Natural killer cell (primary cell): Measurements from ENCODE around the gene CHID1. TPM values are rescaled to one million over a fixed set of nuclear protein-coding genes. Genes with fewer than 3 reads are reported as not detected.

Experiments used
- ATAC-seq, 3 donors: fragments of 150-1000 bp in 2 of 3; fragments of 200-7000 bp in 1 of 3; cut with Tn5 transposase; 1 replicate in 1 of 3; 2 replicates in 2 of 3; pipeline ENCODE4 v1.10.0; 2021; ENCODE audit warnings: mild to moderate bottlenecking in 2 of 3, moderate library complexity in 2 of 3
- DNase-seq, 2 donors: peaks; one replicate each; pipeline versions ENCODE4 v3.0.0 to v3.0.0-alpha.2; 2013 to 2021; ENCODE audit warnings: mixed read lengths in 1 of 2
- H3K27ac ChIP-seq: one replicate; pipeline ENCODE4 v1.5.1; 2013; ENCODE audit warnings: mild to moderate bottlenecking, low read length
- H3K27me3 ChIP-seq: one replicate; pipeline ENCODE4 v1.6.1; 2013; ENCODE audit warnings: low read length; ENCODE audit not compliant: control insufficient read depth, insufficient read depth
- H3K36me3 ChIP-seq: one replicate; pipeline ENCODE4 v1.6.1; 2013; ENCODE audit warnings: low read length; ENCODE audit not compliant: control insufficient read depth, insufficient read depth
- H3K4me1 ChIP-seq: one replicate; pipeline ENCODE4 v1.6.1; 2013; ENCODE audit warnings: low read length; ENCODE audit not compliant: control insufficient read depth, insufficient read depth
- H3K4me3 ChIP-seq: one replicate; pipeline ENCODE4 v1.5.1; 2013; ENCODE audit warnings: low read length
- H3K9me3 ChIP-seq: one replicate; pipeline ENCODE4 v1.6.1; 2013; ENCODE audit warnings: low read length; ENCODE audit not compliant: control insufficient read depth, insufficient read depth
- H3K27ac Mint-ChIP-seq, 2 donors: one replicate each; pipeline ENCODE4 v1.8.0; 2022; ENCODE audit warnings: mild to moderate bottlenecking in 2 of 2, mixed read lengths in 2 of 2, moderate library complexity in 1 of 2
- H3K27me3 Mint-ChIP-seq, 2 donors: one replicate each; pipeline ENCODE4 v1.8.0; 2022; ENCODE audit warnings: low read depth in 2 of 2, mixed read lengths in 2 of 2
- H3K36me3 Mint-ChIP-seq: one replicate; pipeline ENCODE4 v1.8.0; 2022; ENCODE audit warnings: mixed read lengths
- H3K4me1 Mint-ChIP-seq, 2 donors: one replicate each; pipeline ENCODE4 v1.8.0; 2022; ENCODE audit warnings: mixed read lengths in 2 of 2
- H3K4me3 Mint-ChIP-seq: one replicate; pipeline ENCODE4 v1.8.0; 2022; ENCODE audit warnings: mild to moderate bottlenecking, moderate library complexity, mixed read lengths
- H3K9me3 Mint-ChIP-seq, 2 donors: one replicate each; pipeline ENCODE4 v1.8.0; 2022; ENCODE audit warnings: mixed read lengths in 2 of 2
- WGBS: methylation state at CpG from one replicate; pipeline ENCODE4 v1.1.7; 2013; ENCODE audit warnings: missing lambda C conversion rate; ENCODE audit not compliant: insufficient coverage; 5-methylcytosine and 5-hydroxymethylcytosine counted together
- intact Hi-C: fragments of 100-400 bp; cut with micrococcal nuclease; formaldehyde crosslinking; loops from one replicate; pipeline ENCODE4 v1.14.2; 2022
- total RNA-seq, 4 donors: library from RNA; stranded (reverse); fragments of 120-200 nt in 1 of 4; gene quantifications; one replicate each; pipeline versions ENCODE4 v1.2.3 to v1.2.4, GENCODE V29; 2013 to 2022
- TF ChIP-seq, protein P1 (sequence below): fragments of 200-600 bp; IDR thresholded peaks from one replicate; pipeline ENCODE4 v1.8.0; 2022; ENCODE audit warnings: antibody characterized with exemption

CHID1 gene
- total RNA-seq, 3 donors from 2014 or later (not counting 1 experiment from before 2014, with no cell fraction given): 32.6 to 40.3 (median 33.2) TPM

DNA sequence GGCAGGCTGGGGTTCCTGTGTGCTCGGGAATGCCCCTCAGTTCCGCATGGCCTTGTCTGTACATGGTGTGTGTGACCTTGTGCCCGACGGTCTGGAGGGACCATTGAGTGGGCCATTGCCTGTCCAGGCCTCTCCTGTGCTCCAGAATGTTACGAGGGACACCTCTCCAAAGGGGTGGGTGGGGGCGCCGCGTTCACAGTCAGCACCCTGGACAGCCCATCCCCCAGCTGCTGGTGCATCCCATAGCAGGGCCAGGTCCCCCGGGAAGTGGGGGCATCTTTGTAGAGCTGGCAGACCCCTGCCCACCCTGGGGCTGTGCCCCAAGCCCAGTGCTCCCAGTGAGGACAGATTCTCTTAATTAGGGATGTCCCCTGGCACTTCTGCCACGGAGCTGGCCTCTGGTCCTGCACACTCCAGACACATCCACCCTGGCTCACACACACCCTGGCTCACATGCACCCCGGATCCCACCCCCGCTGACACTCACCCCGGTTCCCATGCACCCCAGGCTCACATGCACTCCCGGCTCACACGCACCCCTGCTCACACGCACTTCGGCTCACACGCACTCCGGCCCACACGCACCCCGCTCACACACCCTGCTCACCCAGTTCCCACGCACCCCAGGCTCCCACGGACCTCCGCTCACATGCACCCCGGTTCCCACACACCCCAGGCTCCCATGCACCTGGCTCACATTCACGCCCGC lies 52.4 kb downstream of the CHID1 start:
- Mint-ChIP-seq H3K27ac (peak overlapping the region in 1 of 2 donors; percentile 38), H3K4me3 (no peak overlapping the region), H3K9me3 (no peaks in the 10 kb centered on the region), H3K4me1 (peaks cover 7 to 12% of the 10 kb centered on the region in 2 donors), H3K27me3 (no peaks in the 10 kb centered on the region), H3K36me3 (no peaks in the 10 kb centered on the region)
- Histone ChIP-seq H3K4me1 (peaks cover 15% of the 10 kb centered on the region), H3K9me3 (no peaks in the 10 kb centered on the region), H3K27ac (no peak overlapping the region), H3K27me3 (no peaks in the 10 kb centered on the region), H3K4me3 (no peak overlapping the region), H3K36me3 (no peaks in the 10 kb centered on the region)
- TF ChIP-seq, protein P1, sequence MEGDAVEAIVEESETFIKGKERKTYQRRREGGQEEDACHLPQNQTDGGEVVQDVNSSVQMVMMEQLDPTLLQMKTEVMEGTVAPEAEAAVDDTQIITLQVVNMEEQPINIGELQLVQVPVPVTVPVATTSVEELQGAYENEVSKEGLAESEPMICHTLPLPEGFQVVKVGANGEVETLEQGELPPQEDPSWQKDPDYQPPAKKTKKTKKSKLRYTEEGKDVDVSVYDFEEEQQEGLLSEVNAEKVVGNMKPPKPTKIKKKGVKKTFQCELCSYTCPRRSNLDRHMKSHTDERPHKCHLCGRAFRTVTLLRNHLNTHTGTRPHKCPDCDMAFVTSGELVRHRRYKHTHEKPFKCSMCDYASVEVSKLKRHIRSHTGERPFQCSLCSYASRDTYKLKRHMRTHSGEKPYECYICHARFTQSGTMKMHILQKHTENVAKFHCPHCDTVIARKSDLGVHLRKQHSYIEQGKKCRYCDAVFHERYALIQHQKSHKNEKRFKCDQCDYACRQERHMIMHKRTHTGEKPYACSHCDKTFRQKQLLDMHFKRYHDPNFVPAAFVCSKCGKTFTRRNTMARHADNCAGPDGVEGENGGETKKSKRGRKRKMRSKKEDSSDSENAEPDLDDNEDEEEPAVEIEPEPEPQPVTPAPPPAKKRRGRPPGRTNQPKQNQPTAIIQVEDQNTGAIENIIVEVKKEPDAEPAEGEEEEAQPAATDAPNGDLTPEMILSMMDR: no peak
- DNase-seq (no peak), ATAC-seq (no peak)
- 92% methylated on average over 27 of the region's 27 CpGs for WGBS
- intact Hi-C loops: no loop called here

DNA sequence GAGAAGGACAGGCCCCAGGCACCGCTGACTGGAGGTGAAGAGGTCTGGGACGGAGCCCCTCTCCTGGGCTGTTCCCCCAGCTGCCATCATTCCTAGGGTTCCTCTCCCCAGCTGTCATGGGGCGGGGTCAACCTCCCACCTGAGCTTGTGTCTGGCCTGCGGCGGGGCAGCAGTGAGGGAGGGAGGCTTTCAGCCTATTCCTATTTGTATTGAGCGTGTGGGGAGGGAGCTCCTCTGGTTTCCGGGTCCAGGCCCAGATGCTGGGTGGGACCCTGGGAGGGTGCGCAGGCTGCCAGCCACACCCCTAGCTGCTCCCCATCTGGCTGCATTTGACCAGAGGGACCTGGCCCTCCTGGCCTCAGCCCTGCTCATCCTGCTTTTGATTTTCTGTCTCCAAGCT lies 54.2 kb downstream of the CHID1 start:
- DNase-seq (no peak), ATAC-seq (no peak)
- Histone ChIP-seq H3K9me3 (no peaks in the 10 kb centered on the region), H3K27me3 (no peaks in the 10 kb centered on the region), H3K4me3 (no peak overlapping the region), H3K36me3 (no peaks in the 10 kb centered on the region), H3K27ac (no peak overlapping the region), H3K4me1 (peaks cover 15% of the 10 kb centered on the region)
- Mint-ChIP-seq H3K4me3 (no peak overlapping the region), H3K9me3 (no peaks in the 10 kb centered on the region), H3K4me1 (peaks cover 7 to 12% of the 10 kb centered on the region in 2 donors), H3K27ac (peak overlapping the region in 1 of 2 donors; percentile 55), H3K27me3 (no peaks in the 10 kb centered on the region), H3K36me3 (no peaks in the 10 kb centered on the region)
- TF ChIP-seq, protein P1: no peak
- 94% methylated on average over 7 of the region's 8 CpGs for WGBS
- intact Hi-C loops: no loop called here

DNA sequence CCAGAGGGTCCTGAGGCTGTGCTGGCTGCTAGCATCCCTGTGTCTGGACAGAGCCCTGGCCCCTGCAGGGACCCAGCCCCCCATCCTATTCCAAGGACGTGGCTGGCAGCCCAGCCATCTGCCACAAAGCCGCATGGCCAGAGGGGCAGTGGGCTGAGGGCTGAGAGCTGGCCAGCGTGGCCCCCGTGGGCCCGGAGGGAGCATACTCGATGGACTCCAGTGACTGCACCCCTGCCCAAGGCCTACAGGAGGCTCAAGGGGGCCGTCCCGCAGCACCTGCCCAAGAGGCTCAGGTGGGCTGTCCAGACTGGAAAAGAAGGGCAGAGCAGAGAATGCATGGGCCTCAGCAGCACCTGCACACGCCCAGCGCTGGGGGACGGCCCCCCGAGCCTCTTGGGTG lies 54.8 kb downstream of the CHID1 start:
- H3K27ac ChIP-seq: no peak overlapping the region
- WGBS: 91% methylated on average over 12 of the region's 12 CpGs
- Mint-ChIP-seq H3K9me3 (no peaks in the 10 kb centered on the region), H3K4me3 (no peak overlapping the region), H3K27me3 (no peaks in the 10 kb centered on the region), H3K36me3 (no peaks in the 10 kb centered on the region), H3K27ac (no peak overlapping the region), H3K4me1 (peaks cover 7 to 12% of the 10 kb centered on the region in 2 donors)
- no peaks in the 10 kb centered on the region for H3K9me3 ChIP-seq
- ATAC-seq (no peak), DNase-seq (no peak)
- H3K4me3 ChIP-seq: no peak overlapping the region
- no peaks in the 10 kb centered on the region for H3K36me3 ChIP-seq
- H3K27me3 ChIP-seq: no peaks in the 10 kb centered on the region
- intact Hi-C loops: no loop called here
- TF ChIP-seq, protein P1: no peak
- peaks cover 15% of the 10 kb centered on the region for H3K4me1 ChIP-seq

DNA sequence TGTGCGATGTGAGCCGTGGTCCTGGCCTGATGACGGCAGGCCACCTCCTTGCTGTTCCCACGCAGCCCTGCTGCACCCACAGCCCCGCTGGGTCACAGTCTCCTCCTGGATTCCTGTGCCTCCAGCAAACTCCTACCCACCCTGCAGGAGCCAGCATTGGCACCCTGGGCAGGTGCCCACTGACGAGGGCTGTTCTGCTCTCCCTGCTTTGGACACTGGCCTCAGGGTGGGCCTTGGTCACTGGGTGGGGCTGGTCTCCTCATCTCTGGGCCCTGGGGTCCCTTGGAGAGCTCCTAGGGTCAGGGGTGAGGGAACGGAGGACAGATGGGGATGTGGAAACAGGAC lies 55.3 kb downstream of the CHID1 start:
- Histone ChIP-seq H3K9me3 (no peaks in the 10 kb centered on the region), H3K27me3 (no peaks in the 10 kb centered on the region), H3K27ac (no peak overlapping the region), H3K36me3 (no peaks in the 10 kb centered on the region), H3K4me3 (no peak overlapping the region), H3K4me1 (peaks cover 15% of the 10 kb centered on the region)
- no peak for ATAC-seq
- TF ChIP-seq, protein P1: no peak
- peaks cover 7 to 12% of the 10 kb centered on the region in 2 donors for H3K4me1 Mint-ChIP-seq
- no peaks in the 10 kb centered on the region for H3K36me3 Mint-ChIP-seq
- DNase-seq: no peak
- no peaks in the 10 kb centered on the region for H3K9me3 Mint-ChIP-seq
- WGBS: 93% methylated on average over 7 of the region's 7 CpGs
- H3K4me3 Mint-ChIP-seq: no peak overlapping the region
- intact Hi-C loops: no loop called here
- no peak overlapping the region for H3K27ac Mint-ChIP-seq
- H3K27me3 Mint-ChIP-seq: no peaks in the 10 kb centered on the region
